ENCODE results near the gene VPS41. TPM values are rescaled to one million over a fixed set of nuclear protein-coding genes. Genes with fewer than 3 reads are reported as not detected.

Gene VPS41
- total RNA-seq, 4 donors from 2014 or later = 26.4 to 116 (median 41.3) TPM

GRCh38 chr7:38796626-38797501, 112.1 kb downstream of the VPS41 start:
- no peaks in the 10 kb centered on the region for H3K27me3 ChIP-seq
- H3K4me3 ChIP-seq = no peak overlapping the region
- peaks cover 0 to 14% (median 0%) of the 10 kb centered on the region in 3 donors for H3K36me3 ChIP-seq
- TF ChIP-seq, protein P1, sequence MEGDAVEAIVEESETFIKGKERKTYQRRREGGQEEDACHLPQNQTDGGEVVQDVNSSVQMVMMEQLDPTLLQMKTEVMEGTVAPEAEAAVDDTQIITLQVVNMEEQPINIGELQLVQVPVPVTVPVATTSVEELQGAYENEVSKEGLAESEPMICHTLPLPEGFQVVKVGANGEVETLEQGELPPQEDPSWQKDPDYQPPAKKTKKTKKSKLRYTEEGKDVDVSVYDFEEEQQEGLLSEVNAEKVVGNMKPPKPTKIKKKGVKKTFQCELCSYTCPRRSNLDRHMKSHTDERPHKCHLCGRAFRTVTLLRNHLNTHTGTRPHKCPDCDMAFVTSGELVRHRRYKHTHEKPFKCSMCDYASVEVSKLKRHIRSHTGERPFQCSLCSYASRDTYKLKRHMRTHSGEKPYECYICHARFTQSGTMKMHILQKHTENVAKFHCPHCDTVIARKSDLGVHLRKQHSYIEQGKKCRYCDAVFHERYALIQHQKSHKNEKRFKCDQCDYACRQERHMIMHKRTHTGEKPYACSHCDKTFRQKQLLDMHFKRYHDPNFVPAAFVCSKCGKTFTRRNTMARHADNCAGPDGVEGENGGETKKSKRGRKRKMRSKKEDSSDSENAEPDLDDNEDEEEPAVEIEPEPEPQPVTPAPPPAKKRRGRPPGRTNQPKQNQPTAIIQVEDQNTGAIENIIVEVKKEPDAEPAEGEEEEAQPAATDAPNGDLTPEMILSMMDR (IDR thresholded peaks at IDR 0.05) = peak; percentile 16 to 89 (median 82)
- TF ChIP-seq POLR2A (IDR thresholded peaks at IDR 0.05) = no peak
- no peaks in the 10 kb centered on the region for H3K4me1 ChIP-seq
- no peak overlapping the region for H3K27ac ChIP-seq
- H3K9me3 ChIP-seq = no peaks in the 10 kb centered on the region
- peak in 2 of 3 donors; percentile 27 to 87 for DNase-seq

GRCh38 chr7:38795593-38795992, 113.4 kb downstream of the VPS41 start:
- no peak for DNase-seq
- no peaks in the 10 kb centered on the region for H3K9me3 ChIP-seq
- peaks cover 0 to 27% (median 0%) of the 10 kb centered on the region in 3 donors for H3K36me3 ChIP-seq
- no peaks in the 10 kb centered on the region for H3K4me1 ChIP-seq
- no peak for TF ChIP-seq POLR2A (IDR thresholded peaks at IDR 0.05)
- TF ChIP-seq, protein P1 (IDR thresholded peaks at IDR 0.05) = no peak
- H3K27ac ChIP-seq = no peak overlapping the region
- H3K4me3 ChIP-seq = no peak overlapping the region
- no peaks in the 10 kb centered on the region for H3K27me3 ChIP-seq

DNA sequence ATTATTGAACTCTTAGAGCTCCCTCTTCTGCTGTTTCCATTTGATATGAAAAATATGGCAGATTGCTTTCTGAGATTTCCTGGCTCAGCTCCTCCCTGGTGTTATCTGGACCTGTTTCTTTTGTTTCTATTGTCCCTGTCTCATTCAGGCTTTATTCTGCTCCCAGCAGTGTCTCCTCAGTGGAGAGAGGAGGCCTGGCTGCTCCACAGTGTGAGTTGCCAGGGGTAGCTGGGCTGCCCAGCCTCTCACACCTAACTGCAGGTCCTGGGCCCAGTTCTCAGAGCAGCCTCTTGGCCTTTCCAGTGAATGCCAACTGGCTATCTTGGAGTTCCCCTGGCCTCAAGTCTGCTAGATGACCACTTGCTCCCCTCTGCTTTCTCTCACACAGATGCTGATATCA, 127.0 kb downstream of the VPS41 start:
- DNase-seq = no peak
- no peak for TF ChIP-seq POLR2A (IDR thresholded peaks at IDR 0.05)
- TF ChIP-seq, protein P1 (IDR thresholded peaks at IDR 0.05) = no peak
- no peaks in the 10 kb centered on the region for H3K27me3 ChIP-seq
- H3K36me3 ChIP-seq = no peaks in the 10 kb centered on the region
- no peaks in the 10 kb centered on the region for H3K4me1 ChIP-seq
- no peaks in the 10 kb centered on the region for H3K9me3 ChIP-seq
- H3K4me3 ChIP-seq = no peak overlapping the region
- H3K27ac ChIP-seq = no peak overlapping the region

GRCh38 chr7:38777609-38778008, 131.4 kb downstream of the VPS41 start:
- no peak for DNase-seq
- no peak for TF ChIP-seq POLR2A (IDR thresholded peaks at IDR 0.05)
- TF ChIP-seq, protein P1 (IDR thresholded peaks at IDR 0.05) = no peak
- no peaks in the 10 kb centered on the region for H3K4me1 ChIP-seq
- H3K27ac ChIP-seq = no peak overlapping the region
- H3K36me3 ChIP-seq = peaks cover 0 to 13% (median 0%) of the 10 kb centered on the region in 3 donors
- H3K9me3 ChIP-seq = no peaks in the 10 kb centered on the region
- no peak overlapping the region for H3K4me3 ChIP-seq
- H3K27me3 ChIP-seq = no peaks in the 10 kb centered on the region

GRCh38 chr7:38775506-38776175, 133.3 kb downstream of the VPS41 start:
- Histone ChIP-seq H3K36me3 (peaks cover 0 to 21% (median 0%) of the 10 kb centered on the region in 3 donors), H3K27me3 (no peaks in the 10 kb centered on the region), H3K9me3 (no peaks in the 10 kb centered on the region), H3K27ac (no peak overlapping the region), H3K4me1 (no peaks in the 10 kb centered on the region), H3K4me3 (no peak overlapping the region)
- no peak for TF ChIP-seq POLR2A (IDR thresholded peaks at IDR 0.05)
- TF ChIP-seq, protein P1 (IDR thresholded peaks at IDR 0.05) = no peak
- DNase-seq = no peak

All from Peyer's patch (tissue), 4 donors.